Naive thymus-derived CD8-positive, alpha-beta T cell (primary cell): ENCODE results near the gene DYNC1H1. TPM values are rescaled to one million over a fixed set of nuclear protein-coding genes. Genes with fewer than 3 reads are reported as not detected.
"Not testable (repeated sequence)": the region's sequence is repeated elsewhere in the genome, so short reads cannot be mapped to it uniquely, and the experiment has no call there.

Experiments used
- ATAC-seq, 2 donors: fragments of 150-1000 bp; cut with Tn5 transposase in 1 of 2; sonication (Bioruptor Pico), chemical (Tn5 transposase) in 1 of 2; 1 replicate in 1 of 2; 2 replicates in 1 of 2; pipeline ENCODE4 v1.10.0; 2021; ENCODE audit warnings: mild to moderate bottlenecking in 2 of 2, moderate library complexity in 2 of 2
- POLR2A ChIA-PET: fragments of 350-600 bp; sonication (Branson Sonifier 250); formaldehyde crosslinking; loops from one replicate; lab custom pipeline; 2021; ENCODE audit warnings: antibody characterized with exemption; lab: Charles Lee
- DNase-seq, 10 donors: peaks; one replicate each; pipeline versions ENCODE4 v3.0.0 to v3.0.0-alpha.2; 2020 to 2022
- H3K27ac Mint-ChIP-seq, 10 donors: one replicate each; pipeline ENCODE4 v1.8.0; 2020 to 2022; ENCODE audit warnings: mild to moderate bottlenecking in 10 of 10, mixed read lengths in 10 of 10, moderate library complexity in 4 of 10, inconsistent platforms in 1 of 10
- H3K27me3 Mint-ChIP-seq, 5 donors: one replicate each; pipeline ENCODE4 v1.8.0; 2021 to 2022; ENCODE audit warnings: mixed read lengths in 5 of 5
- H3K36me3 Mint-ChIP-seq, 3 donors: one replicate each; pipeline ENCODE4 v1.8.0; 2020 to 2022; ENCODE audit warnings: mixed read lengths in 3 of 3, mild to moderate bottlenecking in 2 of 3, inconsistent platforms in 1 of 3
- H3K4me1 Mint-ChIP-seq, 4 donors: one replicate each; pipeline ENCODE4 v1.8.0; 2021 to 2022; ENCODE audit warnings: mixed read lengths in 4 of 4
- H3K4me3 Mint-ChIP-seq, 10 donors: one replicate each; pipeline ENCODE4 v1.8.0; 2020 to 2022; ENCODE audit warnings: mild to moderate bottlenecking in 10 of 10, mixed read lengths in 10 of 10, moderate library complexity in 6 of 10, inconsistent platforms in 1 of 10
- H3K9me3 Mint-ChIP-seq, 9 donors: one replicate each; pipeline ENCODE4 v1.8.0; 2020 to 2022; ENCODE audit warnings: mixed read lengths in 9 of 9, mild to moderate bottlenecking in 3 of 9, inconsistent platforms in 1 of 9, moderate library complexity in 1 of 9
- polyA plus RNA-seq, 3 donors: library from polyadenylated mRNA; unstranded; fragments of 300-500 nt; fragmentation: Illumina TruSeq; gene quantifications; one replicate each; pipeline ENCODE4 v1.2.3, GENCODE V29; 2021
- total RNA-seq, 8 experiments: library from RNA in 2 of 8; stranded (reverse) in 2 of 8; gene quantifications; one replicate each; pipeline ENCODE4 v1.2.3 and lab custom pipeline; 2021 to 2026

DYNC1H1 gene
- total and polyA plus RNA-seq, 5 experiments from 2014 or later: 23.4 to 278 (median 42.0) TPM

DNA sequence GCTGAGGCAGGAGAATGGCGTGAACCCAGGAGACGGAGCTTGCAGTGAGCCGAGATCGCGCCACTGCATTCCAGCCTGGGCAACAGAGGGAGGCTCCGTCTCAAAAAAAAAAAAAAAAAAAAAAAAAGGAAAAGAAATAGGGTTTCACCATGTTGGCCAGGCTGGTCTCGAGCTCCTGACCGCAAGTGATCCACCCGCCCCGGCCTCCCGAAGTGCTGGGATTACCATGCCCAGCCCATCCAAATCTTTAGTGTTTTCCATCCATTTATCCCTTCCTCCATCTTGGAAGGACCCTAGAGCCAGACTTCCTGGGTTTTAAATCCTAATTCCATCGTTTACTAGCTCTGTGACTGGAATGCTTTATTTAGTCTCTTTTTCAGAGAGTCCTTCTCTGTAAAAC, 20.5 kb downstream of the DYNC1H1 start:
- POLR2A ChIA-PET: interaction anchor here (0.7 kb wide), 2 partner anchors 20 to 1827 kb away, joined by 3 to 5 read pairs; no protein-coding TSS in a partner anchor
- not testable (repeated sequence) for H3K4me3 Mint-ChIP-seq, H3K27me3 Mint-ChIP-seq, H3K9me3 Mint-ChIP-seq, H3K4me1 Mint-ChIP-seq, H3K27ac Mint-ChIP-seq, DNase-seq, ATAC-seq
- peaks cover 3 to 85% (median 32%) of the 10 kb centered on the region in 3 donors for H3K36me3 Mint-ChIP-seq

- H3K4me1 Mint-ChIP-seq: peaks cover 0 to 5% (median 1%) of the 10 kb centered on the region in 4 donors
- H3K27me3 Mint-ChIP-seq: no peaks in the 10 kb centered on the region
- peak overlapping the region in 1 of 10 donors; percentile 48 for H3K27ac Mint-ChIP-seq
- no peak overlapping the region for H3K4me3 Mint-ChIP-seq
- POLR2A ChIA-PET: interaction anchor here (1.1 kb wide), 1 partner anchor 21 kb away, joined by 3 read pairs; the partner anchor contains the start of gene DYNC1H1
- DNase-seq (no peak), ATAC-seq (no peak)
- H3K36me3 Mint-ChIP-seq: peaks cover 0 to 86% (median 31%) of the 10 kb centered on the region in 3 donors
- no peaks in the 10 kb centered on the region for H3K9me3 Mint-ChIP-seq
Observed at GRCh38 chr14:101985957-101986356, 21.6 kb downstream of the DYNC1H1 start.

GRCh38 chr14:101986953-101987352, 22.6 kb downstream of the DYNC1H1 start:
- H3K27me3 Mint-ChIP-seq: no peaks in the 10 kb centered on the region
- POLR2A ChIA-PET: interaction anchor here (0.6 to 1.1 kb wide), 3 partner anchors 18 to 23 kb away, joined by 3 read pairs; partner anchors contain the start of gene DYNC1H1
- DNase-seq: no peak
- H3K4me3 Mint-ChIP-seq: no peak overlapping the region
- ATAC-seq: no peak
- H3K4me1 Mint-ChIP-seq: peaks cover 0 to 5% (median 1%) of the 10 kb centered on the region in 4 donors
- H3K27ac Mint-ChIP-seq: peak overlapping the region in 2 of 10 donors; percentile 33 to 79
- peaks cover 0 to 88% (median 31%) of the 10 kb centered on the region in 3 donors for H3K36me3 Mint-ChIP-seq
- no peaks in the 10 kb centered on the region for H3K9me3 Mint-ChIP-seq

GRCh38 chr14:101988377-101988776, 24.0 kb downstream of the DYNC1H1 start:
- Mint-ChIP-seq H3K27me3 (no peaks in the 10 kb centered on the region), H3K4me3 (no peak overlapping the region), H3K4me1 (peaks cover 0 to 9% (median 6%) of the 10 kb centered on the region in 4 donors), H3K36me3 (peaks cover 0 to 94% (median 30%) of the 10 kb centered on the region in 3 donors), H3K9me3 (no peaks in the 10 kb centered on the region), H3K27ac (peak overlapping the region in 3 of 10 donors; percentile 10 to 74 (median 31))
- ATAC-seq: no peak
- POLR2A ChIA-PET: no interaction called here
- DNase-seq: no peak

DNA sequence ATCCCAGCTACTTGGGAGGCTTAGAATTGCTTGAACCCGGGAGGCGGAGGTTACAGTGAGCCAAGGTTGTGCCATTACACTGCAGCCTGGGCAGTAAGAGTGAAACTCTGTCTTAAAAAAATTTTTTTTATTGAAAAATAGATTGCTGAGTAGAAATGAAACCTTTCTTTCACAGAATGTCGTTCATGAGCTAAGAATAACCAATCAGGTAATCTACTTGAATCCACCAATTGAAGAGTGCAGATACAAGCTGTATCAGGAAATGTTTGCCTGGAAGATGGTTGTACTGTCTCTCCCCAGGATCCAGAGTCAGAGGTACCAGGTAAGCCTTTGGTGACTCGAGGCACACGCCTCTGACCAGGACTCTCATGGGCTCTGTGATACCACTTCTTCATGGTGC, 27.0 kb downstream of the DYNC1H1 start:
- no peak overlapping the region for H3K4me3 Mint-ChIP-seq
- H3K36me3 Mint-ChIP-seq: peaks cover 0 to 97% (median 30%) of the 10 kb centered on the region in 3 donors
- H3K27ac Mint-ChIP-seq: no peak overlapping the region
- no peak for DNase-seq
- no peak for ATAC-seq
- no peaks in the 10 kb centered on the region for H3K27me3 Mint-ChIP-seq
- POLR2A ChIA-PET: no interaction called here
- no peaks in the 10 kb centered on the region for H3K9me3 Mint-ChIP-seq
- H3K4me1 Mint-ChIP-seq: peaks cover 0 to 12% (median 7%) of the 10 kb centered on the region in 4 donors

DNA sequence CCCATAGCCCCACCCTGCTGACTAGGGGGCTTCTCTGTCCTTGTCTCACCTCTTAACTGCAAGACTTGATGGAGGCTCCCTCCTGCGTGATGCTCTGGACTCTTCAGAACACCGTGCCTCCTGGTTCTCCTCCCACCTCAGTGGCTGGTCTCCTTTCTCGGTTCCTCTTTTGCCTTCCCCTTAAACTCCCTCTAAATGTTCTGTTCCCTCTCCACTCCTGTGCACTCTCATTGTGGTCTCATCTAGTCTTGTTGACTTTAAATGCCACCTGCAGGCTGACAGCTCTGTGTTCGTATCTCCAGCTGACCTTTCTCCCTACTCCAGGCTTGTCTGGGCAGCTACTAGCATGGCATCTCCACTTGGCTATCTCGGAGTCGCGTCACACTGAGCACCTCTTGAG, 28.3 kb downstream of the DYNC1H1 start:
- peak in 1 of 2 donors; percentile 57 for ATAC-seq
- H3K9me3 Mint-ChIP-seq: no peaks in the 10 kb centered on the region
- peaks cover 0 to 97% (median 28%) of the 10 kb centered on the region in 3 donors for H3K36me3 Mint-ChIP-seq
- no peak for DNase-seq
- H3K4me3 Mint-ChIP-seq: no peak overlapping the region
- H3K4me1 Mint-ChIP-seq: peaks cover 0 to 12% (median 7%) of the 10 kb centered on the region in 4 donors
- H3K27ac Mint-ChIP-seq: peak overlapping the region in 4 of 10 donors; percentile 14 to 88 (median 80)
- H3K27me3 Mint-ChIP-seq: no peaks in the 10 kb centered on the region
- POLR2A ChIA-PET: interaction anchor here (0.6 to 1.2 kb wide), 4 partner anchors 28 to 116 kb away, joined by 3 to 8 read pairs (median 4); partner anchors contain the start of gene DYNC1H1

- ATAC-seq (no peak), DNase-seq (no peak)
- Mint-ChIP-seq H3K9me3 (no peaks in the 10 kb centered on the region), H3K36me3 (peaks cover 0 to 99% (median 30%) of the 10 kb centered on the region in 3 donors), H3K4me3 (no peak overlapping the region), H3K27ac (peak overlapping the region in 3 of 10 donors; percentile 10 to 49 (median 31)), H3K4me1 (peaks cover 0 to 10% (median 2%) of the 10 kb centered on the region in 4 donors), H3K27me3 (no peaks in the 10 kb centered on the region)
- POLR2A ChIA-PET: no interaction called here
Observed at GRCh38 chr14:101997429-101998336, 33.3 kb downstream of the DYNC1H1 start.

GRCh38 chr14:102000902-102001301, 36.5 kb downstream of the DYNC1H1 start:
- H3K27me3 Mint-ChIP-seq: no peaks in the 10 kb centered on the region
- no peak for ATAC-seq

DNA sequence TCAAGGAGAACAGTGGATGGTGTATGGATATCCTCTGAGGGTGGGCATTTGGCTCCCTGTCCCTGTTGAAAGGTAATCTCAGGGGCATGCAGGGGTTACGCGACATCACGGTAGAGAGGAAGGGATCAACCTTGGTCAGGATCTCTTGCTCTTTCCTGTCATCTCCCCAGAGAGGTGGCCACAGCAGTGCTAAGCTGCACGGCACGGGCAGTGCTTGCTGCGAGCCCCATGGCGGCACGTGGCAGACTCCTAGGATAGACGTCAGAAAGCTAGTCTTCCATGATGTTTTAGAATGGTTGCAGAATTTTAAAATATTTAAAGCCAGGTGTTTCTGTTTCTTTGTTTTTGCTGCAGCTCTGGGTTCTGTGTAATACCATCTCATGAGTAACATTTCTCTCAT, 41.0 kb downstream of the DYNC1H1 start:
- POLR2A ChIA-PET: no interaction called here

More at GRCh38 chr14:102000902-102001301, 36.5 kb downstream of the DYNC1H1 start:
- no peak overlapping the region for H3K4me3 Mint-ChIP-seq
- no peaks in the 10 kb centered on the region for H3K9me3 Mint-ChIP-seq
- no peaks in the 10 kb centered on the region for H3K4me1 Mint-ChIP-seq
- H3K27ac Mint-ChIP-seq: peak overlapping the region in 1 of 10 donors; percentile 27
- no peak for DNase-seq
- peaks cover 0 to 98% (median 35%) of the 10 kb centered on the region in 3 donors for H3K36me3 Mint-ChIP-seq
- POLR2A ChIA-PET: no interaction called here

GRCh38 chr14:102007916-102008418, 43.6 kb downstream of the DYNC1H1 start:
- Mint-ChIP-seq H3K27ac (peak overlapping the region in 2 of 10 donors; percentile 7 to 29), H3K9me3 (no peaks in the 10 kb centered on the region), H3K4me1 (peaks cover 0 to 1% (median 0%) of the 10 kb centered on the region in 4 donors), H3K4me3 (no peak overlapping the region), H3K27me3 (no peaks in the 10 kb centered on the region), H3K36me3 (peaks cover 0 to 99% (median 54%) of the 10 kb centered on the region in 3 donors)
- POLR2A ChIA-PET: interaction anchor here (1.0 kb wide), 1 partner anchor 33 kb away, joined by 3 read pairs; no protein-coding TSS in a partner anchor
- ATAC-seq: no peak
- no peak for DNase-seq

More for the DNA sequence above, 41.0 kb downstream of the DYNC1H1 start:
- no peak for ATAC-seq
- no peak overlapping the region for H3K4me3 Mint-ChIP-seq
- H3K27ac Mint-ChIP-seq: no peak overlapping the region
- H3K27me3 Mint-ChIP-seq: no peaks in the 10 kb centered on the region
- no peaks in the 10 kb centered on the region for H3K9me3 Mint-ChIP-seq
- peaks cover 0 to 1% (median 0%) of the 10 kb centered on the region in 4 donors for H3K4me1 Mint-ChIP-seq
- no peak for DNase-seq
- H3K36me3 Mint-ChIP-seq: peaks cover 0 to 99% (median 51%) of the 10 kb centered on the region in 3 donors

DNA sequence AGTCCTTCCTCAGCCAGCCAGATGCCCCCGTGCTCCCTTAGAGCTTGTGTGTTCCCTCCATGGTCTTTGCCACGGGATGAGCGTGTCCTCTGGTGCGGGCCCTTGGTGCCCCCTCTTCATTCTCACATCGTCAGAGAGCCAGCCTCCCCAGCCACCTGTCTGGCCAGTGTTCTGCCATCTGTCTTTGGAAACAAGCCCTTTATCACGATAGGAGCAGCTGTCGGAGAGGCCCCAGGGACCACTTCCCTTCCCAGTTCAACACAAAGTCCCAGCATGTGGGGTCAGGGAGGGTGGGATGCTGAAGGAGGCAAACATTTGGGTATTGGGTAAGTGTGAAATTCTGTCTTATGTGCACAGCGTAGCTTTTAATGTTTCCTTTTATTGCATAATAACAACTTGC, 44.5 kb downstream of the DYNC1H1 start:
- peaks cover 0 to 4% (median 0%) of the 10 kb centered on the region in 4 donors for H3K4me1 Mint-ChIP-seq
- H3K4me3 Mint-ChIP-seq: no peak overlapping the region
- H3K27me3 Mint-ChIP-seq: no peaks in the 10 kb centered on the region
- POLR2A ChIA-PET: interaction anchor here (1.0 kb wide), 1 partner anchor 34 kb away, joined by 3 read pairs; no protein-coding TSS in a partner anchor
- peaks cover 4 to 99% (median 58%) of the 10 kb centered on the region in 3 donors for H3K36me3 Mint-ChIP-seq
- no peak overlapping the region for H3K27ac Mint-ChIP-seq
- no peak for DNase-seq
- H3K9me3 Mint-ChIP-seq: no peaks in the 10 kb centered on the region
- no peak for ATAC-seq

DNA sequence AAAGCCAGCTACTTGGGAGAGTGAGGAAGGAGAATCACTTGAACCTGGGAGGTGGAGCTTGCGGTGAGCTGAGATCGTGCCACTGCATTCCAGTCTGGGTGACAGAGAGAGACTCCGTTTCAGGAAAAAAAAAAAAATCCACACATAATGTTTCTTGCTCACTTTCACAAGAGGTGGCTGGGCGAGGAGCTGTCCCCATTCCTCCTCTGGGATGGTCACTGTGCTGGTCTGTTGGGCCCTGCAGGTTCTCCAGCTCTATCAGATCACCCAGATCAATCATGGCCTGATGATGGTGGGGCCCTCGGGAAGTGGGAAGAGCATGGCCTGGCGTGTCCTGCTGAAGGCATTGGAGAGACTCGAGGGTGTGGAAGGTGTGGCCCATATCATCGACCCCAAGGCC, 47.3 kb downstream of the DYNC1H1 start:
- Mint-ChIP-seq H3K27ac (no peak overlapping the region), H3K27me3 (no peaks in the 10 kb centered on the region), H3K4me3 (no peak overlapping the region), H3K36me3 (peaks cover 8 to 100% (median 61%) of the 10 kb centered on the region in 3 donors), H3K4me1 (peaks cover 0 to 4% (median 0%) of the 10 kb centered on the region in 4 donors), H3K9me3 (no peaks in the 10 kb centered on the region)
- DNase-seq (no peak), ATAC-seq (no peak)
- POLR2A ChIA-PET: interaction anchor here (0.6 kb wide), 1 partner anchor 80 kb away, joined by 3 read pairs; no protein-coding TSS in a partner anchor
